ENCODE data around the gene MFNG.

DNA sequence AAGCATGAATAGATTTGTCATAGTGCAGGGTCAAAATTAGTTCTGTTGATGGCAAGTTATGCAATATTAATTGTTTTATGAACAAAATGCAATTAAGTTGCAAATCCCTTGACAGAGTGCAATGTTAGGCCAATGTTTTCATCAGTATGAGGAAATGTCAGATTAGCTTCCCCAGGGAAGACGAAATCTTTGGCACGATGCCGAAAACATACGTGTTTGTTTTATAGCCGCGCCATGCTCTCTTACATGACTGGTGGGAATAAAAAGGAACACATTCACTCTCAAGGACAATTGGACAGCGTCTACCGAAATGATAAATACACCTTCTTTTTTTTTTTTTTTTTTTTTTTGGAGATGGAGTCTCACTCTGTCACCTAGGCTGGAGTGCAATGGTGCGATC is 27.0 kb downstream of the MFNG start:
- TF ChIP-seq CTCF (IDR thresholded peaks at IDR 0.05) (no peak), ZFX (IDR thresholded peaks at IDR 0.05; ENCODE audit: borderline replicate concordance) (no peak)

Measured in 22Rv1 (cell line).